SJCRH30 (cell line): ENCODE results near the gene LUZP2. TPM values are rescaled to one million over a fixed set of nuclear protein-coding genes. Genes with fewer than 3 reads are reported as not detected.
"Not testable (repeated sequence)": the region's sequence is repeated elsewhere in the genome, so short reads cannot be mapped to it uniquely, and the experiment has no call there.

Experiments
- DNase-seq, 2 experiments: peaks; one replicate each; pipeline ENCODE4 v3.0.0-alpha.2; 2015 to 2020
- H3K27ac ChIP-seq: fragments of 250-450 bp; sonication (Bioruptor Pico); 2 replicates; pipeline ENCODE4 v1.5.1; 2020; ENCODE audit warnings: mild to moderate bottlenecking, moderate library complexity
- H3K27me3 ChIP-seq: fragments of 250-450 bp; sonication (Bioruptor Pico); 2 replicates; pipeline ENCODE4 v1.5.1; 2020; ENCODE audit warnings: mild to moderate bottlenecking, moderate library complexity
- H3K36me3 ChIP-seq: fragments of 250-450 bp; sonication (Bioruptor Pico); 2 replicates; pipeline ENCODE4 v1.5.1; 2020; ENCODE audit warnings: mild to moderate bottlenecking, moderate library complexity
- H3K4me1 ChIP-seq: fragments of 250-450 bp; sonication (Bioruptor Pico); 2 replicates; pipeline ENCODE4 v1.5.1; 2020; ENCODE audit warnings: mild to moderate bottlenecking, moderate library complexity
- H3K4me3 ChIP-seq: fragments of 250-450 bp; sonication (Bioruptor Pico); 2 replicates; pipeline ENCODE4 v1.5.1; 2020; ENCODE audit warnings: mild to moderate bottlenecking, moderate library complexity
- H3K9me3 ChIP-seq: fragments of 250-450 bp; sonication (Bioruptor Pico); replicated peaks from 2 replicates; pipeline ENCODE4 v1.5.1; 2020; ENCODE audit warnings: mild to moderate bottlenecking, moderate library complexity
- total RNA-seq: library from RNA; depleted of rRNA; stranded (reverse); fragments of >200 nt; shearing (Covaris generic); gene quantifications from 2 replicates; pipeline ENCODE4 v1.2.3, GENCODE V29; 2014

LUZP2 gene
- total RNA-seq, 1 experiment from 2014 or later = 28.3 TPM

- Histone ChIP-seq H3K4me3 (no peak overlapping the region), H3K36me3 (no peaks in the 10 kb centered on the region), H3K4me1 (no peaks in the 10 kb centered on the region), H3K27ac (no peak overlapping the region), H3K9me3 (no peaks in the 10 kb centered on the region), H3K27me3 (no peaks in the 10 kb centered on the region)
- DNase-seq = no peak
These were observed 468.9 kb downstream of the LUZP2 start for GRCh38 chr11:24965748-24966147.

- not testable (repeated sequence) for H3K27me3 ChIP-seq
These were observed 497.1 kb downstream of the LUZP2 start for GRCh38 chr11:24993903-24994302.

GRCh38 chr11:24999929-25000328, 503.1 kb downstream of the LUZP2 start:
- not testable (repeated sequence) for H3K4me1 ChIP-seq, H3K36me3 ChIP-seq, H3K27ac ChIP-seq, H3K27me3 ChIP-seq, H3K9me3 ChIP-seq, H3K4me3 ChIP-seq, DNase-seq

More at GRCh38 chr11:24993903-24994302, 497.1 kb downstream of the LUZP2 start:
- not testable (repeated sequence) for H3K9me3 ChIP-seq, H3K36me3 ChIP-seq, H3K4me3 ChIP-seq, H3K27ac ChIP-seq, H3K4me1 ChIP-seq, DNase-seq

GRCh38 chr11:25037431-25037830, 540.6 kb downstream of the LUZP2 start:
- Histone ChIP-seq H3K4me1 (no peaks in the 10 kb centered on the region), H3K27me3 (no peaks in the 10 kb centered on the region), H3K36me3 (no peaks in the 10 kb centered on the region), H3K9me3 (no peaks in the 10 kb centered on the region), H3K27ac (no peak overlapping the region), H3K4me3 (no peak overlapping the region)
- no peak for DNase-seq

GRCh38 chr11:25038131-25038530, 541.3 kb downstream of the LUZP2 start:
- no peaks in the 10 kb centered on the region for H3K27me3 ChIP-seq
- no peaks in the 10 kb centered on the region for H3K36me3 ChIP-seq
- H3K4me1 ChIP-seq = no peaks in the 10 kb centered on the region
- no peak for DNase-seq
- H3K4me3 ChIP-seq = no peak overlapping the region
- H3K27ac ChIP-seq = no peak overlapping the region
- no peaks in the 10 kb centered on the region for H3K9me3 ChIP-seq

GRCh38 chr11:25039165-25039564, 542.3 kb downstream of the LUZP2 start:
- no peak for DNase-seq

GRCh38 chr11:25048632-25049031, 551.8 kb downstream of the LUZP2 start:
- Histone ChIP-seq H3K4me1 (peaks cover 14% of the 10 kb centered on the region), H3K4me3 (no peak overlapping the region), H3K36me3 (no peaks in the 10 kb centered on the region), H3K27me3 (no peaks in the 10 kb centered on the region), H3K9me3 (no peaks in the 10 kb centered on the region), H3K27ac (no peak overlapping the region)
- no peak for DNase-seq

More at GRCh38 chr11:25039165-25039564, 542.3 kb downstream of the LUZP2 start:
- Histone ChIP-seq H3K27ac (no peak overlapping the region), H3K27me3 (no peaks in the 10 kb centered on the region), H3K9me3 (no peaks in the 10 kb centered on the region), H3K36me3 (no peaks in the 10 kb centered on the region), H3K4me3 (no peak overlapping the region), H3K4me1 (no peaks in the 10 kb centered on the region)

GRCh38 chr11:25052844-25053243, 556.0 kb downstream of the LUZP2 start:
- Histone ChIP-seq H3K36me3 (no peaks in the 10 kb centered on the region; the same call in 1 of the 2 replicates), H3K4me3 (no peak overlapping the region), H3K9me3 (no peaks in the 10 kb centered on the region), H3K4me1 (no peaks in the 10 kb centered on the region; the same call in 1 of the 2 replicates), H3K27me3 (no peaks in the 10 kb centered on the region), H3K27ac (no peak overlapping the region)
- DNase-seq = no peak

- no peaks in the 10 kb centered on the region for H3K27me3 ChIP-seq
- H3K4me3 ChIP-seq = no peak overlapping the region
- no peaks in the 10 kb centered on the region; the same call in 1 of the 2 replicates for H3K36me3 ChIP-seq
These were observed 561.0 kb downstream of the LUZP2 start for GRCh38 chr11:25057861-25058260.

GRCh38 chr11:25065746-25066145, 568.9 kb downstream of the LUZP2 start:
- H3K36me3 ChIP-seq = no peaks in the 10 kb centered on the region
- no peak for DNase-seq
- no peaks in the 10 kb centered on the region for H3K4me1 ChIP-seq
- no peaks in the 10 kb centered on the region for H3K27me3 ChIP-seq
- H3K27ac ChIP-seq = no peak overlapping the region
- H3K9me3 ChIP-seq = no peaks in the 10 kb centered on the region
- no peak overlapping the region for H3K4me3 ChIP-seq

More at GRCh38 chr11:25057861-25058260, 561.0 kb downstream of the LUZP2 start:
- Histone ChIP-seq H3K9me3 (no peaks in the 10 kb centered on the region), H3K4me1 (no peaks in the 10 kb centered on the region), H3K27ac (no peak overlapping the region)
- DNase-seq = no peak

GRCh38 chr11:25066706-25067105, 569.9 kb downstream of the LUZP2 start:
- Histone ChIP-seq H3K36me3 (no peaks in the 10 kb centered on the region), H3K27me3 (no peaks in the 10 kb centered on the region), H3K4me1 (no peaks in the 10 kb centered on the region), H3K4me3 (no peak overlapping the region), H3K9me3 (no peaks in the 10 kb centered on the region), H3K27ac (no peak overlapping the region)
- DNase-seq = no peak

GRCh38 chr11:25068451-25068850, 571.6 kb downstream of the LUZP2 start:
- Histone ChIP-seq H3K9me3 (no peaks in the 10 kb centered on the region), H3K36me3 (no peaks in the 10 kb centered on the region), H3K27me3 (no peaks in the 10 kb centered on the region), H3K4me1 (no peaks in the 10 kb centered on the region), H3K4me3 (no peak overlapping the region), H3K27ac (no peak overlapping the region)
- DNase-seq = no peak

GRCh38 chr11:25094085-25094802, 597.4 kb downstream of the LUZP2 start:
- Histone ChIP-seq H3K36me3 (no peaks in the 10 kb centered on the region), H3K4me3 (no peak overlapping the region), H3K4me1 (no peaks in the 10 kb centered on the region), H3K27ac (no peak overlapping the region), H3K9me3 (no peaks in the 10 kb centered on the region), H3K27me3 (no peaks in the 10 kb centered on the region)
- DNase-seq = no peak

GRCh38 chr11:25119416-25119815, 622.6 kb downstream of the LUZP2 start:
- Histone ChIP-seq H3K27ac (no peak overlapping the region), H3K4me3 (no peak overlapping the region), H3K27me3 (no peaks in the 10 kb centered on the region), H3K4me1 (no peaks in the 10 kb centered on the region), H3K9me3 (no peaks in the 10 kb centered on the region), H3K36me3 (no peaks in the 10 kb centered on the region)
- DNase-seq = no peak
